ENCODE results near the gene TGM2. TPM values are rescaled to one million over a fixed set of nuclear protein-coding genes. Genes with fewer than 3 reads are reported as not detected.

TGM2 gene
- total and polyA plus RNA-seq, 2 donors from 2014 or later, result 44.6 to 611 TPM

- no peak for FAIRE-seq
- Histone ChIP-seq H3K27me3 (ENCODE audit: control insufficient read depth, insufficient read depth, low read length) (no peaks in the 10 kb centered on the region), H3K4me3 (ENCODE audit: low read length in 3 of 3) (no peak overlapping the region), H3K4me1 (ENCODE audit: control insufficient read depth in 2 of 3, insufficient read depth in 2 of 3, low read depth in 1 of 3, low read length in 3 of 3) (peaks cover 5 to 32% (median 18%) of the 10 kb centered on the region in 3 donors), H3K36me3 (ENCODE audit: control insufficient read depth in 2 of 3, insufficient read depth in 3 of 3, low read length in 3 of 3) (peaks cover 0 to 7% (median 2%) of the 10 kb centered on the region in 3 donors), H3K9me3 (ENCODE audit: control insufficient read depth in 2 of 3, insufficient read depth in 1 of 3, low read length in 3 of 3) (no peaks in the 10 kb centered on the region), H3K27ac (ENCODE audit: low read depth in 2 of 2, low read length in 2 of 2) (no peak overlapping the region), H3K9ac (ENCODE audit: low read length in 3 of 3) (peak overlapping the region in 1 of 3 donors; percentile 54)
- TF ChIP-seq CTCF (IDR thresholded peaks at IDR 0.05; ENCODE audit: borderline replicate concordance, extremely low read depth, insufficient read depth), result no peak
- intact Hi-C loops (cut with DNase I), result no loop called here
- peak in 1 of 5 donors; percentile 61 for DNase-seq
Measured at GRCh38 chr20:38150335-38151170, 14.5 kb downstream of the TGM2 start.

- H3K4me1 ChIP-seq (ENCODE audit: control insufficient read depth in 2 of 3, insufficient read depth in 2 of 3, low read depth in 1 of 3, low read length in 3 of 3), result peaks cover 5 to 48% (median 34%) of the 10 kb centered on the region in 3 donors
- no peak overlapping the region for H3K27ac ChIP-seq (ENCODE audit: low read depth in 2 of 2, low read length in 2 of 2)
- TF ChIP-seq CTCF (IDR thresholded peaks at IDR 0.05; ENCODE audit: borderline replicate concordance, extremely low read depth, insufficient read depth), result no peak
- no peaks in the 10 kb centered on the region for H3K9me3 ChIP-seq (ENCODE audit: control insufficient read depth in 2 of 3, insufficient read depth in 1 of 3, low read length in 3 of 3)
- H3K27me3 ChIP-seq (ENCODE audit: control insufficient read depth, insufficient read depth, low read length), result no peaks in the 10 kb centered on the region
- peaks cover 0 to 7% (median 2%) of the 10 kb centered on the region in 3 donors for H3K36me3 ChIP-seq (ENCODE audit: control insufficient read depth in 2 of 3, insufficient read depth in 3 of 3, low read length in 3 of 3)
- no peak for FAIRE-seq
- peak in 1 of 5 donors; percentile 57 for DNase-seq
- no peak overlapping the region for H3K4me3 ChIP-seq (ENCODE audit: low read length in 3 of 3)
- intact Hi-C loops (cut with DNase I), result no loop called here
- H3K9ac ChIP-seq (ENCODE audit: low read length in 3 of 3), result no peak overlapping the region
Measured at GRCh38 chr20:38148328-38149102, 16.6 kb downstream of the TGM2 start.

GRCh38 chr20:38147751-38148150, 17.3 kb downstream of the TGM2 start:
- Histone ChIP-seq H3K4me1 (ENCODE audit: control insufficient read depth in 2 of 3, insufficient read depth in 2 of 3, low read depth in 1 of 3, low read length in 3 of 3) (peaks cover 5 to 50% (median 37%) of the 10 kb centered on the region in 3 donors), H3K9me3 (ENCODE audit: control insufficient read depth in 2 of 3, insufficient read depth in 1 of 3, low read length in 3 of 3) (no peaks in the 10 kb centered on the region), H3K36me3 (ENCODE audit: control insufficient read depth in 2 of 3, insufficient read depth in 3 of 3, low read length in 3 of 3) (peaks cover 0 to 7% (median 2%) of the 10 kb centered on the region in 3 donors), H3K9ac (ENCODE audit: low read length in 3 of 3) (no peak overlapping the region), H3K27ac (ENCODE audit: low read depth in 2 of 2, low read length in 2 of 2) (no peak overlapping the region), H3K4me3 (ENCODE audit: low read length in 3 of 3) (no peak overlapping the region), H3K27me3 (ENCODE audit: control insufficient read depth, insufficient read depth, low read length) (no peaks in the 10 kb centered on the region)
- peak in 1 of 5 donors; percentile 34 for DNase-seq
- no peak for FAIRE-seq
- intact Hi-C loops (cut with DNase I), result no loop called here
- TF ChIP-seq CTCF (IDR thresholded peaks at IDR 0.05; ENCODE audit: borderline replicate concordance, extremely low read depth, insufficient read depth), result no peak

Measured in kidney (tissue), 14 donors.